BE2C (cell line): ENCODE results near the gene DBT.
A peak's percentile ranks its signal among the peaks of the same experiment; 100 is the strongest.

Source experiments
- DNase-seq: peaks from one replicate; pipeline ENCODE4 v3.0.0-alpha.2; 2020
- H3K27me3 ChIP-seq: fragments of 250-450 bp; sonication (Bioruptor Pico); 2 replicates; pipeline ENCODE4 v1.5.1; 2020; ENCODE audit warnings: mild to moderate bottlenecking
- H3K36me3 ChIP-seq: fragments of 250-450 bp; sonication (Bioruptor Pico); 2 replicates; pipeline ENCODE4 v1.5.1; 2020; ENCODE audit warnings: mild to moderate bottlenecking
- H3K4me1 ChIP-seq: fragments of 250-450 bp; sonication (Bioruptor Pico); 2 replicates; pipeline ENCODE4 v1.5.1; 2020
- H3K4me3 ChIP-seq: 2 replicates; pipeline ENCODE4 v1.5.1; 2011; ENCODE audit warnings: low read depth, low read length
- H3K9me3 ChIP-seq: fragments of 250-450 bp; sonication (Bioruptor Pico); 2 replicates; pipeline ENCODE4 v1.5.1; 2020
- CTCF ChIP-seq: IDR thresholded peaks from 2 replicates; pipeline ENCODE4 v1.5.1; 2012; ENCODE audit warnings: mild to moderate bottlenecking, low read depth, low read length

Gene DBT

GRCh38 chr1:100284591-100284990, 35.0 kb upstream of the DBT start:
- TF ChIP-seq CTCF = no peak
- Histone ChIP-seq H3K27me3 (no peaks in the 10 kb centered on the region), H3K36me3 (peaks cover 37% of the 10 kb centered on the region), H3K9me3 (no peaks in the 10 kb centered on the region), H3K4me3 (no peak overlapping the region), H3K4me1 (no peaks in the 10 kb centered on the region)
- DNase-seq = no peak

- Histone ChIP-seq H3K4me3 (no peak overlapping the region), H3K36me3 (peaks cover 54% of the 10 kb centered on the region), H3K27me3 (no peaks in the 10 kb centered on the region), H3K9me3 (no peaks in the 10 kb centered on the region), H3K4me1 (no peaks in the 10 kb centered on the region)
- no peak for TF ChIP-seq CTCF
- DNase-seq = no peak
Observed at GRCh38 chr1:100279954-100280682, 30.5 kb upstream of the DBT start.

GRCh38 chr1:100279358-100279923, 29.8 kb upstream of the DBT start:
- no peaks in the 10 kb centered on the region for H3K27me3 ChIP-seq
- peaks cover 50% of the 10 kb centered on the region for H3K36me3 ChIP-seq
- no peak for DNase-seq
- TF ChIP-seq CTCF = no peak
- no peaks in the 10 kb centered on the region for H3K4me1 ChIP-seq
- no peaks in the 10 kb centered on the region for H3K9me3 ChIP-seq
- no peak overlapping the region for H3K4me3 ChIP-seq

- no peak overlapping the region for H3K4me3 ChIP-seq
- no peaks in the 10 kb centered on the region for H3K9me3 ChIP-seq
- H3K27me3 ChIP-seq = no peaks in the 10 kb centered on the region
- peak; percentile 46 for TF ChIP-seq CTCF
- H3K36me3 ChIP-seq = peaks cover 60% of the 10 kb centered on the region
- H3K4me1 ChIP-seq = no peaks in the 10 kb centered on the region
- peak; percentile 35 for DNase-seq
Observed at GRCh38 chr1:100277866-100278265, 28.2 kb upstream of the DBT start.

GRCh38 chr1:100268202-100268601, 18.6 kb upstream of the DBT start:
- H3K4me3 ChIP-seq = no peak overlapping the region
- no peaks in the 10 kb centered on the region for H3K4me1 ChIP-seq
- no peaks in the 10 kb centered on the region for H3K9me3 ChIP-seq
- no peak for TF ChIP-seq CTCF
- peaks cover 35% of the 10 kb centered on the region for H3K36me3 ChIP-seq
- DNase-seq = no peak
- no peaks in the 10 kb centered on the region for H3K27me3 ChIP-seq

GRCh38 chr1:100267284-100267683, 17.6 kb upstream of the DBT start:
- H3K36me3 ChIP-seq = peaks cover 34% of the 10 kb centered on the region
- peak overlapping the region; percentile 96 for H3K4me3 ChIP-seq
- TF ChIP-seq CTCF = no peak

More at GRCh38 chr1:100267284-100267683, 17.6 kb upstream of the DBT start:
- Histone ChIP-seq H3K27me3 (no peaks in the 10 kb centered on the region), H3K4me1 (no peaks in the 10 kb centered on the region), H3K9me3 (no peaks in the 10 kb centered on the region)
- DNase-seq = no peak
